Activated T-helper 9 cell treated with anti-CD3 and anti-CD28 coated beads, Interleukin-2, amount 50 U/mL, for 16 hours (primary cell): ENCODE data around the gene GGA1.

Experiments
- DNase-seq: peaks from one replicate; pipeline ENCODE4 v3.0.0-alpha.2; 2020; ENCODE audit warnings: low read depth

GGA1 gene, protein sequence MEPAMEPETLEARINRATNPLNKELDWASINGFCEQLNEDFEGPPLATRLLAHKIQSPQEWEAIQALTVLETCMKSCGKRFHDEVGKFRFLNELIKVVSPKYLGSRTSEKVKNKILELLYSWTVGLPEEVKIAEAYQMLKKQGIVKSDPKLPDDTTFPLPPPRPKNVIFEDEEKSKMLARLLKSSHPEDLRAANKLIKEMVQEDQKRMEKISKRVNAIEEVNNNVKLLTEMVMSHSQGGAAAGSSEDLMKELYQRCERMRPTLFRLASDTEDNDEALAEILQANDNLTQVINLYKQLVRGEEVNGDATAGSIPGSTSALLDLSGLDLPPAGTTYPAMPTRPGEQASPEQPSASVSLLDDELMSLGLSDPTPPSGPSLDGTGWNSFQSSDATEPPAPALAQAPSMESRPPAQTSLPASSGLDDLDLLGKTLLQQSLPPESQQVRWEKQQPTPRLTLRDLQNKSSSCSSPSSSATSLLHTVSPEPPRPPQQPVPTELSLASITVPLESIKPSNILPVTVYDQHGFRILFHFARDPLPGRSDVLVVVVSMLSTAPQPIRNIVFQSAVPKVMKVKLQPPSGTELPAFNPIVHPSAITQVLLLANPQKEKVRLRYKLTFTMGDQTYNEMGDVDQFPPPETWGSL

DNA sequence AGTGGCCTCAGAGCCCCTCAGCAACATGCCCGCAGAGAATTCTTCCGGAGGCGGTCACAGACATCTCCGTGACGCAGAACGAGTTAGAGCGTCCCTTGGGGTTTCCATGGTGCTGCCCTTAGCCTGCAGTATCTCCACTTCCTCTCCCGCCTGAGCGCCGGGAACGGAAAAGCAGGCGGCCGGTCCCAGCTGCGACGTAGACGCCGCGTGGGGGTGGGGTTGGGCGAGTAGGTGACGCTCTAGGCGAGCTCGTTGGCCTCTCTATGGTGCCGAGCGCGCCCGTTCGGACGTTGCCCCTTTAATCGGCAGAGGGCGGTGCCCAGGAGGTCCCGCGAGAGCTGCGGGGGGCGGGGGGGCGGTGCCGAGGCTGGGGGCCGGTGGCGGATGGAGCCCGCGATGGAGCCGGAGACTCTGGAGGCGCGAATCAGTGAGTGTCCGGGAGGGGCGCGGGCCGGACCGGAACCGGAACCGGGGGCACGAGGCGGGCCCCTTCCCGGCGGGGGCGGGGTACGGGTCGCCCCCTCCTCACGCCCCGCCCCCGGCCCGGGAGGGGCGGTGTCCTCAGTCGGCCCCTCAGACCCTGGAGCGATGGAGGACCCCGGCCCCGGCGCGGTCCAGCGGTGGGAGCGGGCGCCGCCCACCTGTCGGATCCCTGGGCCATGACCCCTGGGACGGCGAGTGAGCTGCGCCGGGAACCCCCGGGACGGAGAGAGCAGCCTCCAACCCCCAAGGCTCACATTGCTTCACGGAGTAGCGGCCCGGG, at the start of gene GGA1:
Gene GGA1 (plus strand): TSS at position 358 of the 763 bp plus-strand sequence. CDS start 27 bp downstream, at position 385.
- peak; percentile 94 for DNase-seq

DNA sequence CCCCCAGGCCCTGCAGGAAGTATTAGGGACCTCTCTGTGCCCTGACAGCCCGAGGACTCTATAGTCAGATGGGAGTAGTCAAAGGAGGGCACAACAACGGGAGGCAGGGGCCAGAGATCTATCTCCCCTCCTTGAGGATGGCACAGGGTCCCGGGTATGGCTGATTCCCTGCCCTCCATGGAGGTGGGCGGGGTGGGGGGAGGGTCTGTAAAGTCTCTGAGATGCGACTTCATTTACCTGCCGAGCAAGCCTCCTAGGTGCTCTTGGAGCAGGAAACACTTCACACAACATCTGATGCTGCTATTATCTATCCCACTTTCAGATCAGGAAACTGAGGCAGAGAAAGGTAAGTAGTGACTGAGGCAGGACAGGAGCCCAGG, 49.1 kb upstream of the GGA1 start:
- no peak for DNase-seq

DNA sequence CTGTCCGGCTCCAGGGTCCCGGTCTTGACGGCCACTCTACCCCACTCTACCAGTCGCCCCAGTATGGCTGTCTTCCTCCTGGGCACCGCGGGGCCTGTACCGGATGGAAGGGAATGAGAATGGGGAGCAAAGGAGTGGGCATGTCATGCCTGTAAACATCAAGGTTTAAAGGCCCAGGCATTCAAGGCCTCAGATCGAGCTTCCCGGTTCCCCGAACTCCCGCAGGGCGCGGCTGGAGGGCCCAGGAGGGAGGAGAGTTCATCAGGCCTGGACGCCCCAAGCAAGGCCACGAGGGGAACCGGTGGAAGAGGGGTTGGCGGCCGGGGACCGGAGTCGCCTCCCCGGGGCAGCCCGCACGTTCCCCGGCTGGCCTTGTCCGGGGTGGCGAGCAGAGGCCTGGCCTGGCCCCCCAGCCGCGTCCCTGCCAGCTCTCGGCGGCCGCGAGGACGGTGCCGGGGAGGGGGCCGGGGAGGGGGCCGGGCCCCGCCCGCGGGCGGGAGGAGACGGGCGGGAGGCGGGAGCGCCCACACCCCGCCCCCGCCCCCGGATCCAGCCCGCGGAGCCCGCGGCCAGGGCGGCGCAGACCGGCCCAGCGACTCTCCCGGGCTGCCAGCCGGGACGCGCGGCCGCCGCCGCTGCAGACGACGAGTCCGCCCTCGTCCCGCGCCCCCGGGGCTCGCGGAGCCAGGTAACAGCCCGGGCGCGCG, 48.6 kb upstream of the GGA1 start, which contains the start of gene CDC42EP1:
Gene CDC42EP1 (plus strand): TSS at position 580 of the 707 bp plus-strand sequence. CDS start 5,870 bp downstream, outside the sequence.
- no peak for DNase-seq

DNA sequence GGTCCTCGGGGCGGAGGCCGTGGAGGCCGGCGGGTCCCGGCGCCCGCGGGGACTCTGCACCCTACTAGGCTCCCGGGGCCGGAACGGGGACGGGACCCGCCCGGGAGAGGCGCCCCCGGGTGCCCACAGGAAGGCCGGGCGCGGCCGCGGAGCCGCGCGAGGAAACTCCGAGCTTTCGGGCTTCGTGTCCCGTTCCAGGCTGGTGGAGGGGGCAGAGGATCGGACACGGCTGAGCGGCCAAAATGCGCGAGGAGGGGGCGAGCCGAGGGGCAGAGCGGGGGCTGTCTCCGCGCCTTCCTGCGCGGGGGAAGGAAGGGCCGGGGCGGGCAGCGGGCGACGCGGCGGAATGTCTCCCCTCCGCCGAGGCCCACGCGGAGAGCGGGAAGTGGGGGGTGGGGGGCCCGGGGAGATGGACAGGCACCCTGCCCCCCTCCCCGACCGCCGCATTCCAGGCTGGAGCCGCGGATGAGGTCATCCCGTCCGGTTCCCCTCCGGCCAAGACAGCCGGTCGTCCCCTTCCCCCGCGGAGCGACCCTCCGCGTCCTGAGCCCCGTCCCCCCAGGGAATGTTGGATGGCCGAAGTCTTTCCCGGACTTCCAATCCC, 47.9 kb upstream of the GGA1 start:
- DNase-seq = no peak

DNA sequence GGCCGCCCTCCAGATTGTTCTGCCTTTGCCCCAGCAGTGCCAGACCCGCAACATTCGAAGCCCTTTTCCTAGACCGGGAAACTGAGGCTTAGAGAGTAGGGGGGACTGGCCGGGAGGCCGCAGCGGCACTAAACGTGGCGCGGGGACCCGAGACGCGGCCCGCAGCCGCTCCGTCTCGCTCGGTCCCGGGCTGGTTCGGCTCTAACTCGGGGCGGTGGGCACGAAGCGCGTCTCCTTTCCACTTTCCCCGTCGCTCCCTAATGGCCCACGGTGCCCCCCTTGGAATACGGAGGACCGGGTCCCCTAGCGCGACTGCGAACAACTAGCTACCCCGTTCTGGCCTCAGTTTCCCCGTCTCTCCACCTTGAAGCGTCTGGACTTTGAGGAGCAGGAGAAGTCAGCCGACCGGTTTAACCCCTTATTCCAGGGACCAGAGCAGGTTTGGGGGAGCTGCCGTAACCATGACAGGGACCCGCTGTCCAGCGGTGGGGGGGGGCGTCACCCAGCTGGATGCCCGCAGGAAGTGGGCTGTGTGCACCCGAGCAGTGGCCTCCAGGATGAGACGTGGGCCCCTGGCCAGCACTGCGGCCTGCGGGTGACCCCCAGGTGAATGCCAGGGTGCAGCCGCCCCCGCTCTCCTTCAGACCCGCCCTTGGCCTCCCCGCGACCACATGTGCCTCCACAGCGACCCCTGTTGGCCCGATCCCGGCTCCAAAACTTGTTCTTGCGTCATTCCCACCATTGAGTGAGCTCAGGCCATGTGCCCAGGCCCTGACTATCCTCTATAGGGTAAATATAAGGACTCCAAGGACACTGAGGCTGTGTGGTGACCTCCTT, 47.2 kb upstream of the GGA1 start:
- DNase-seq = peak; percentile 69

DNA sequence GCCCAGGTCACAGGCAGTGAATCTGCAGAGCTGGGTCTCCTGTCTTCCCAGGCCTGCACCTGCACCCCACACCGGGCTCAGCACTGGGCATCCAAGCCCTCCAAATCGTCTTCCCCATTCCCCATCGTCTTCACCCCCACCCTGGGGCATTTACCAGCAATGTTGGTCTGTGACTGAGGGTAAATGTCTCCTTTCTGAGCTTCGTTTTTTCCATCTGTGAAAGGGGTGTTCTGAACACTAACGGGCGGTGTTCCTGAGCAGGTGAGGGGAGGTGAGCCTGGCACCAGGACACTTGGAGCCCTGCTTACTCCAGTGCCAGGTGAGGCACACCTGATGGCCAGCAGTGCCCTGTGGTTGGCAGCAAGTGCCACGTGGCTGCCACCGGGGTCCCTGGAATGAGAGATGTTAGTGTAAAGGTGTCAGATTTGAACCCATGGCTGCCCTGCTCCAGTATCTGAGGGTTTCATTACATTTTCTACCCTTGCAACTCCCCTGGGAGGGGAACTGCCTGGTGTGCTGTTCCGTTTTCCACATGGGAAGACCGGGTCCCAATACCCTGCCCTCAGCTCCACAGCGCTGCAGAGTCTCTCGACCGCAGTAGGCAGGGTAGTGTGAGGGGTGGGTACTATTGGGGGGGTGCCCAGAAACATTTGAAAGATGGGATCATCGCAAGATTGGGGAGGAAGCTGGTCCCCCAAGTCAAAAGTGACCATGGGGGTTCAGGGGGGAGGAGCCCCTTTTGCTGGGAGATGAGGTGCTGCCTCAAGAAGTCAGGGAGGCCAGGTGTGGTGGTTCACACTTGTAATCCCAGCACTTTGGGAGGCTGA, 46.4 kb upstream of the GGA1 start:
- DNase-seq = no peak

DNA sequence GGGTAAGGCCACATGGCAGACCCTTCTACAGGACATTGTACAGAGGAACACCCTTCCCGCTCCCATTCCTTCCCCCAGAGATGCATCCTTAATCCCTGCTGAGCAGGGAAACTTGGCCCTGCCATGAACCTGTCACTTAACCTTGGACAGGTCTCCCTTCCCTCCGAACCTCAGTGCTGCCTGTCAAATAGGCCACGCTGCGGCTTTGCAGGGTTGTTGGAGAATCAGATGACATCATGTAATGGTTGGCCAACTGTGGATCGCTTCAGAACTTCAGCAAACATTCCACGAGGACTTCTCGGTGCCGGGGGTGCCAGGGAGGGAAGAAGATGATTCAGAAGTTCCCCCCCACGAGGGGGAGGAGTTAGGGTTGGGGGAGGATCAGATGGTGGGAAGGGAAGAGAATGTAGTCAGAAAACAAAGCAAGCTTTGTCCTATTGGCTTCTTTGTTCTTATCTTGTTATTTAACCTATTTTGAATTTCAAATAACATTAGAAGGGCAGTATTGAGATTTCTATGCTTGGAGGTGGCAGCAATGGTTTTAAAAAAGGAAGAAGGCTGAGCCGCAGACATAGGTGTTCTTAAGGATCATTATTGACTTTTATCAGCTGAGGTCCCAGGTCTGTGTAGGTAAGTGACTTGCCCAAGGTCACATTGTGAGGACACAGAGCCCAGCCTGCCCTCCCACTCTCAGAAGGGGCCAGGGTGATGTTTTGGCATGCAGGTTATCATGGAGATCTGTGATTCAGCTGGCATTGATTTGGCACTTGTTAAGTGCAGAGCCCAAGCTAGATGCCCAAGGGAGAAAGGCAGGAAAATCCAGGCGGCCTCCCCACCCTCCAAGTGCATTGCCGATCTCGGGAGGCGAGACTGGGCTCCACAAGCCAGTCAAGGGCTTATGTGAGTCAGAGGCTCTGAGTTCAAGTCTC, 45.2 kb upstream of the GGA1 start:
- no peak for DNase-seq

DNA sequence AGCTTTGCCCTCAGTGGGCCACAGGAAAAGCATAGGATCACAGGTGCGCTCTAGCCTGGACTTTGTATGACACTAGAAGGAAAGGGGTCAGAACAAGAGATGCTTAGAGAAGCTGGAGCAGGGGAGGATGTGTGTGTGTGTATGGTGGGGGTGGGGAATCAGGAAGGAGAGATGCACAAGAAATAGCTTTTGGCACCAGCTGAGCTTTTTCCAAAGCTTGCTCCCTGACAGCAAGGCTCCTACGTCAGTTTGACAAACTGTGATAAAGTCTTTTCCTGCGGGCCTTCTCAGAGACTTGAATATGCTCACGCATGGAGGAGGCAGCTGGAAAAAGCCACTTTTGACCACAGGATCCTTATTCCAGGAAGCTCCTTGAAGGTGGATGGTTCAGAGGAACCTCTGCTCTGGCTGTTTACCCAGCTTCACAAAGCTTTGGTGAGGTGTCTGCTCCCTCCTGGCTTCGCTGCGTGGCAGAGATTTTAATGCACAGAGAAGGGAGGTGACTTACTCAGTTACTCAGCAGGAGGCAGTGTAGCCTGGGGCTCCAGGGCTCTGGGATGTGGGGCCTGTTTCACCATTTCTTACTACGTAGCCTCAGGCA, 44.4 kb upstream of the GGA1 start:
- no peak for DNase-seq

DNA sequence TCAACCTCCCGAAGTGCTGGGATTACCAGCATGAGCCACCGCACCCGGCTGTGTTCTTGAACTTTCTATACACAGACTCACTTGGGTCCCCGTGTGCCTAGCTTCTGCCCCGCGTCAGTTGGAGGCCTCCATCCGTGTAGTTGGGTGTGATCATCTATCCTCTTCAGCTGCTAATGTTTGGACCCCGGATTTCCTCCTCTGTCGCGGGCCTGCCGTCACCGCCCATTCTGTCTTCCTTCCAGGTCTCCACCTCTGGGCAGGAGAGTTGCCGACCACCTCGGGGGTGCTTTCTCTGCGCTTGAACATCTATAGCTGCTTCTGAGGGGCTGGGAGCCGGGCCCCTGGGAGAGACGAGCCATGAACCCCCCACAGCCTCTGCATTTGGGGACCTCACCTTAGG, 42.8 kb upstream of the GGA1 start:
- DNase-seq = no peak

DNA sequence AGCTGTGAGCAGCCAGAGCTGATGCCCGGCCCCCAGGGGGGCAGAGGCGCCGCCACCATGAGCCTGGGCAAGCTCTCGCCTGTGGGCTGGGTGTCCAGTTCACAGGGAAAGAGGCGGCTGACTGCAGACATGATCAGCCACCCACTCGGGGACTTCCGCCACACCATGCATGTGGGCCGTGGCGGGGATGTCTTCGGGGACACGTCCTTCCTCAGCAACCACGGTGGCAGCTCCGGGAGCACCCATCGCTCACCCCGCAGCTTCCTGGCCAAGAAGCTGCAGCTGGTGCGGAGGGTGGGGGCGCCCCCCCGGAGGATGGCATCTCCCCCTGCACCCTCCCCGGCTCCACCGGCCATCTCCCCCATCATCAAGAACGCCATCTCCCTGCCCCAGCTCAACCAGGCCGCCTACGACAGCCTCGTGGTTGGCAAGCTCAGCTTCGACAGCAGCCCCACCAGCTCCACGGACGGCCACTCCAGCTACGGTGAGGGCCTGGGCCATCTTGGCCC, 42.3 kb upstream of the GGA1 start:
- peak; percentile 30 for DNase-seq

DNA sequence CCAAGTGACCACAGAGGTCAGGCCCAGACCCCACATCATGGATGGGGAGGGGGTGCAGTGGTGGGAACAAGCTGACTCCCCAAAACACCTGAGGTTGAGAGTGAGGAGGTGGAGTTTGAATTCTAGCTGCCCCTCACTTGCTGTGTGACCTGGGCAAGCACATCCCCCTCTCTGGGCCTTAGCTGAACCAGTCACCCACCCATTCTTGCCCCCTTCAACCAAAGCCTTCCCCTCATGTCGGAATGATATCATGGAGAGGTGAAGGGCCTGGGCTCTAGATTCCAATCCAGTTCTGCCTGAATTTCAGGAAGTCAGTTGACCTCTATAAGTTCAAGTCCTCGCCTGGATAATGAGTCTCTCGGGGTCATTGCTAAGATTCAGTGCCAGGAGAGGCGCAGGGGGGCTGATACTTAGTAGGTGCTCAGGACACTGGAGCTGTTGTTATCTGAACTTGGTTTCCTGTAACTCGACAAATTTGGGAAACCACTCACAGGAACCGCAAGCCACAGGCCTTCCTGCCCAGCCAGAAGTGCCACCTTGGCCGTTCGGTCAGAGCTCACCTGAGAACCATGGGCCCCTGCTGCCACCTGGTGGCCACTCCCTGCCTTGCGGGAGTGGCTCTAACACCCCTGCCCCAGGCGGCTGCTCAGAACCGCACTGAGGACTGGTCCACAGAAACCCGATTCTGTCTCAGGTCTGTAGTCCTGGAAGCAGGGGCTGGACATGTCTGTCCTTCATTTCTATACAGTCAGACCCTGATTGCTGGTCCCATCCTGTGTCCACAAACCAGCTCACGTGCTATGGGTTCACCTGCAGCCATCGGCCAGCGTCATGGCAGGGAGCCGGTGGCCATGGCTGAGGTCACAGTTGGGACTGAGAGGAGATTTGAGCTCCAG, 41.5 kb upstream of the GGA1 start:
- DNase-seq = peak; percentile 87

DNA sequence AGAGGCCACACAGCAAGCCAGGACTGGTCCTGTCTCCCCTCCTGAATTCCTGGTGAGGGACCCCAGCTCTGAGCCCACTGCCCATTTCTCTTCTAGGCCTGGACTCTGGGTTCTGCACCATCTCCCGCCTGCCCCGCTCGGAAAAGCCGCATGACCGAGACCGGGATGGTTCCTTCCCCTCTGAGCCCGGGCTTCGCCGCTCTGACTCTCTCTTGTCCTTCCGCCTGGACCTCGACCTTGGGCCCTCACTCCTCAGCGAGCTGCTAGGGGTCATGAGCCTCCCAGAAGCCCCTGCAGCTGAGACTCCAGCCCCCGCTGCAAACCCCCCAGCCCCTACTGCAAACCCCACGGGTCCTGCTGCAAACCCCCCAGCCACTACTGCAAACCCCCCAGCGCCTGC, 40.6 kb upstream of the GGA1 start:
- no peak for DNase-seq

DNA sequence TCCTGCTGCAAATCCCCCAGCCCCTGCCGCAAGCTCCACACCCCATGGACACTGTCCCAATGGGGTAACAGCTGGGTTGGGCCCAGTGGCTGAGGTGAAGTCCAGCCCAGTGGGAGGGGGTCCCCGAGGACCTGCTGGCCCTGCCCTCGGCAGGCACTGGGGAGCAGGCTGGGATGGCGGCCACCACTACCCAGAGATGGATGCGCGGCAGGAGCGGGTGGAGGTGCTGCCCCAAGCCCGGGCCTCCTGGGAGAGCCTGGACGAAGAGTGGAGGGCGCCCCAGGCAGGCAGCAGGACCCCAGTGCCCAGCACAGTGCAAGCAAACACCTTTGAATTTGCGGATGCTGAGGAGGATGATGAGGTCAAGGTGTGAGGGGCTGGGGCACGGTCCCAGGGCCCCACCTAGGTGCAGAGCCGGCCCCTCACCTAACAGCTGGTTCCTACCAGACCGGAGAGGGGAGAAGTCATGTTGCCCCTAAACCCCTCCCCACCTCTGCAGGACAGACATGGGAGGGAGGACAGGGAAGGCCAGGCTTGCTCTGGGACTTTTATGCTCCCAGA, 40.1 kb upstream of the GGA1 start:
- no peak for DNase-seq

DNA sequence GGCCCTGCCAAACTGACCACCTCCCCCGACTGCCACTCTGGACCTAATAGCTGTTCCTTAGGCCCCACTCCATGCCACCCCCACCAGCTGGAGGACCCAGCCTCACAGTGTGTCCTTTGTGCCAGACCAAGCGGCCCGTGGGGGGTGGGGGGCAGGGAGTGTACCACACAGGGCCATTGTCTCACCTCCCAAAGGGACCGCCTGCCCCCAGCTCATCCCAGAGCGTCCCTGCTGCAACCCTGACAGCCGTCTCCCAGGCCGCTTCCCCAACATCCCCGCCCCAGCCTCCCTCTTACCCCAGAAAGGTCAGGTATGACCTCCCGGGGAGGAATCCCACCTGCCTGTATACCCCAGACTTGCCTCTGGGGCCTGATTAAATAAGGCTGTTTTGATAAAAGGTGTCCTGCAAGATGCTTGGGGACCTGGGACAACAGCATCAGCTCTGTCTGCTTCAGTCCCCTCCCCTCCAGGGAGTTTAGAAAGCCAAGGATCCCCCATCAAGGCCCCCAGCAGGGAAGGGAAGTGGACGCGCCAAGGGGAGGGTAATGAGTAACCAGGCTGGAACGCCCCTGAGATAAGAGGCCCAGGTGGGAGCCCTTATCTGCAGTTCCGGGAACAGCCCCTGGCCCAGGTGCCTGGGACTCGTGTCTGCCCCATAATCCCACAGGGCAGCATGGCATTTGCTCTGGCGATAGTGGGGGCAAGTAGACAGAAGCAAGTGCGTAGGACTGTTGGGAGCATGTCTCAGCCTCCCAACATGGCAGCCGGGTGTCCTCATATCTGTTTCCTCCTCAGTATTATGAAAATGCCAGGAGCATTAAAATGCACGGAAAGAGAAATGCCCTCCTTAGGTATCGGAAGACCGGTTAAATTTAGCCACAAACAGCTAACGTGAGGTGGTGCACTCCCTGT, 39.4 kb upstream of the GGA1 start:
- DNase-seq = no peak

DNA sequence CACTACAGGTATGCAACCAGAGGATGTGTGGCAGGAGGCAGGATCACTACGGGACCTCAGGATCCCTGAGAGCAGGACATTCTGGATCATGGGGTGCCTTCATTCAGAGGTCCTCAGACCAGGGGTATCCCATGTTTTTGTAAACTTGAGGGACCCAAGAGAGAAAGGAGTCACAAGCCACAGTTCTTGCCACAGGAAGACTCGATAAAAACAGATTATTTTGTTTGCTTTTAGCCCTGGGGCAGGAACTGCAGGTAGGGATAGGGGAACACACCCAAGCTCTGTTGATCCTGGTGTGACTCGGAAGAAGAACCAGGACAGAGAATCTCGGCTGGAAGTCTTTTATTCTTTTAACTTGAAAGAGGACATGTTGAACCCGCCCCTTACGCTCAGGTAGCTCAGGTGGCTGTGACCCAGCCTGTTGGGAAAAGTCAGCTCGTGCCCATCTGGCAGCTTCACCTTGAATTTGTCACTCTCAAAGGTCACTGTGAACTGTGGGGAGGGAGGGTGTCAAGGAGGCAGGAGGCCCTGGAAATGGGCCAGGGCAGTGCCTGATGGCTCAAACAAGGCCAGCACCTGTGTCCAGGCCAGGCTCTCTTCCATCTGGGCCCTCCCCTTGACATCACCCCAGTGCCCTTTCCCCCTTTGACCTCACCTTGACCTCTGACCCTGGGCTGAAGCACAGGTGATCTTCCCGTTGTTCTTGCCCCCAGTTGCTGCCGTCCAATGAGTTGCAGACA, 38.5 kb upstream of the GGA1 start:
- DNase-seq = no peak
